ENCODE results near the gene ELANE.
"Not testable (repeated sequence)": the region's sequence is repeated elsewhere in the genome, so short reads cannot be mapped to it uniquely, and the experiment has no call there.

Gene ELANE

DNA sequence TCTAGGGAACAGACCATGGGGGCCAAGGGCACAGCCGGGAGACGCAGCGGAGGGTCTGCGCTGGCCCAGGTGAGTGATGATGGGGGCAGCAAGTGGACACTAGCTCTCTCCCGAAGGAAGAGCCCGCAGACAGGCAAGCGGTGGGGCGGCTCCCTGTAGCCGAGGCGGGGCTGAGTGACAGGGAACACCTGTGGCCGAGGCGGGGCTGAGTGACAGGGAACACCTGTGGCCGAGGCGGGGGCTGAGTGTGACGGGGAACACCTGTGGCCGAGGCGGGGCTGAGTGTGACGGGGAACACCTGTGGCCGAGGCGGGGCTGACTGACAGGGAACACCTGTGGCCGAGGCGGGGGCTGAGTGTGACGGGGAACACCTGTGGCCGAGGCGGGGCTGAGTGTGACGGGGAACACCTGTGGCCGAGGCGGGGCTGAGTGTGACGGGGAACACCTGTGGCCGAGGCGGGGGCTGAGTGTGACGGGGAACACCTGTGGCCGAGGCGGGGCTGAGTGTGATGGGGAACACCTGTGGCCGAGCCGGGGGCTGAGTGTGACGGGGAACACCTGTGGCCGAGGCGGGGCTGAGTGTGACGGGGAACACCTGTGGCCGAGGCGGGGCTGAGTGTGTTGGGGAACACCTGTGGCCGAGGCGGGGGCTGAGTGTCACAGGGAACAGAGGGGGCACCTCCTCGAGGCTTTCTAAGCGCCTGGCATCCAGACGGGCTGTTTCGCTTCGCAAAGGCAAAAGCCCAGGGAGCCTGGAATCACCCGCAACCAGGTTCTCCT, 39.5 kb downstream of the ELANE start:
- DNase-seq (ENCODE audit: insufficient read length, low spot score); FAIRE-seq: not testable (repeated sequence)

DNA sequence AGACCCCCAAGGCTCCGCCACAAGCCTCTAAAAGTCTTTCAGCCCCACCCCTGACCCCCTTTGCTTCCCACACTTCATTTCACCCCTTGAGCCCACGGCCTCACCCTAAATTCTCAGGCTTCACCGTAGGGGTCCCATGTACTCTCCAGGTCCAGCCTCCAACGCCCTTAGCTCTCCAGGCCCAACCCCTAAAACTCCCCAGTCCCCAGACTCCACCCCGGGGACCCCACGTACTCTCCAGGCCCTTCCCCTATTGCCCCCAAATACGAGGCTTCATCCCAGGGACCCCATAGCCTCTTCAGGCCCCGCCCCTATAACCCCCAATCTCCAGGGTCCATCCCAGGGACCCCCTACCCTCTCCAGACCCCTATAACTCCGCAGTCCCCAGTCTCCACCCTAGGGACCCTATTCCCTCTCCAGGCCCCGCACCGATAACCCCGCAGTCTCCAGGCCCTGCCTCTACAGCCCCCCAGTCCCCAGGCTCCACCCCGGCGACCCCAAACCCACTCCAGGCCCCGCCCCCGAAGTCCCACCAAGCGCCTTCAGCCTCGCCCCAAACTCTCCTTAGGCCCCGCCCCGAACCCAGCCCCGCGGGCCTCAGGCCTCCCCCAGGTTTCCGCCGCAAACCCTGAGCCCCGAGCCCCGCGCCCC, 40.3 kb downstream of the ELANE start:
- FAIRE-seq (no peak), DNase-seq (ENCODE audit: insufficient read length, low spot score) (no peak)

DNA sequence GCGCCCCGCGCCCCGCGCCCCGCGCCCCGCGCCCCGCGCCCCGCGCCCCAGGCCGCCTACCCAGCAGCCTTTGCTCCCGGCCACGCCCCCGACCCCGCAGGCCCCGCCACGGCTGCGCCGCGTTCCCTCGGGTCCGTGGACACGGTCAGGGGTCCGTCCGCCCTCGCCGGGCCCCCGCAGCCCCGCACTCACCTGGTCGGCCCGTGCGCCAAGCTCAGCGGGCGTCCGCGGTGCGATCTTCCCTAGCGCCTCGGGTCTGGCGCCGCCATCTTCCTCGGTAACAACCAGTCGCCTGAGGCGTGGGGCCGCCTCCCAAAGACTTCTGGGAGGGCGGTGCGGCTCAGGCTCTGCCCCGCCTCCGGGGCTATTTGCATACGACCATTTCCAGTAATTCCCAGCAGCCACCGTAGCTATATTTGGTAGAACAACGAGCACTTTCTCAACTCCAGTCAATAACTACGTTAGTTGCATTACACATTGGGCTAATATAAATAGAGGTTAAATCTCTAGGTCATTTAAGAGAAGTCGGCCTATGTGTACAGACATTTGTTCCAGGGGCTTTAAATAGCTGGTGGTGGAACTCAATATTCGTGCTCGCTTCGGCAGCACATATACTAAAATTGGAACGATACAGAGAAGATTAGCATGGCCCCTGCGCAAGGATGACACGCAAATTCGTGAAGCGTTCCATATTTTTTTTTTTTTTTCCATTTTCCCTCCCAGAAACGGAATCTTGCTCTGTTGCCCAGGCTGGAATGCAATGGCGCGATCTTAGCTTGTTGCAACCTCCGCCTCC, 41.0 kb downstream of the ELANE start, which contains the start of the genes MED16 and RNU6-9:
Gene MED16 (minus strand): TSS at position 294 of the 796 bp plus-strand sequence. CDS start 2,056 bp downstream, outside the sequence.
Gene RNU6-9 (plus strand): TSS at position 591 of the 796 bp plus-strand sequence.
- FAIRE-seq (no peak), DNase-seq (ENCODE audit: insufficient read length, low spot score) (peak; percentile 90)

DNA sequence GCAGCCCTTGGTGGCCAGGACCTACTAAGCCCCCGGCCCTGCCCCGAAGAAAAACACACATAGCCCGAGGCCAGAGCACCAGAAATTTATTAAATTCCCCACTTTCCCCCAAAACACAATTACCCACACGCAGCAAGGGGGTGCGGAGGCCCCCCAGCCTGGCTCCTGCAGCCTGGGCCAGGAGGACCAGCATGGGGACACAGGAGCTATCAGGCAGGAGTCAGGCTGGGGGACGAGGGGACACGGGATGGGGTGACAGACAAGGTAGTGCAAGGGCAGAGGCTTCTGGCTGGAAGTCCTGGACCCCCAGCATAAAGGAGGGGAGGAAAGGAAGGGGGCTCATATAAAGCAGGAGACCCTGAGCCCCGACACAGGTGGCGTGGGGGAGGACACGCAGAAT, 44.3 kb downstream of the ELANE start:
- DNase-seq (ENCODE audit: insufficient read length, low spot score) (no peak), FAIRE-seq (no peak)

DNA sequence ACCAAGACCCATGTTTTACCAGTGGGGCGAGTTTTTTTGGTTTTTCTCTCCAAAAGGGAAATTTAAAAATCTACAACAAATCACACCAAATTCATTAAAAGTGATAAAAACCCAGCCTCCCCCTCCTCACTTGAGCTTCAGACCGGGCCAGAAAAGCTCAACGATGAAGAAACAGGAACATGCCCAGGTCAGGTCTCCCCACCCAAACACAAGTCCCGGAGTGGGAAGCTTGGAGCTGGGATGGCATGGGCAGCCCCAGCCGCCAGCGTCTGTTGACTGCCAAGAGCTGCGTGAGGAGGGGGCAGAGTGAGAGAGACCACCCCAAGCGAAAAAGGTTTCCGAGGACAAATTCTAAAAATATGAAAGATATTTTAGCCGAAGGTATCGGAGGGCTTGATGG, 44.9 kb downstream of the ELANE start:
- no peak for FAIRE-seq
- DNase-seq (ENCODE audit: insufficient read length, low spot score): no peak

DNA sequence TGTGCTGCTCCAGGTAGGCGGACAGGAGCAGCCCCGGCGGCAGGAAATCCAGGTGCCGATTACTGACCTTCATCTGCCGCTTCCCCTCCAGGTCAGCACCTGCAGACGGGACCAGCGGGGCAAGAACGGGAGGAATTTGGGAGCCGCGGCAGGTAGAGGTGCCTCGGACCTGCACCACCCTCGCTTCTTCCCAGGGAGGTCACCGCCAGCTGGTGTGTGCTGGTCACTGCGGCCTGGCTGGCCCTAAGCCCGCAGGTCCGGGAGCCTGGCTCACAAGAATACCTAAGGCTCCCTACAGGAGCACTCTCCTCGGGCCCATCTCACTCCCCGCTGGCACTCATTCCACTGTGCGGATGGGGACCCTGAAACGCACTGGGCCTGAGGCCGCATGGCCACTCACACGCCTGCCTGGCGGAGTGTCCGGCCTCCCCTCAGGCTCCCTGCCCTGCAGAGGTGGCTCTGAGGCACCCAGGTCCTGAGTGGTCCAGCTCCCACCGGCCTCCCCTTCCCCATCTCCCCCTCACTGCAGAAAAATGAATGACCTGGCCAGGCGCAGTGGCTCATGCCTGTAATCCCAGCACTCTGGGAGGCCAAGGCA, 45.4 kb downstream of the ELANE start:
- FAIRE-seq: no peak

DNA sequence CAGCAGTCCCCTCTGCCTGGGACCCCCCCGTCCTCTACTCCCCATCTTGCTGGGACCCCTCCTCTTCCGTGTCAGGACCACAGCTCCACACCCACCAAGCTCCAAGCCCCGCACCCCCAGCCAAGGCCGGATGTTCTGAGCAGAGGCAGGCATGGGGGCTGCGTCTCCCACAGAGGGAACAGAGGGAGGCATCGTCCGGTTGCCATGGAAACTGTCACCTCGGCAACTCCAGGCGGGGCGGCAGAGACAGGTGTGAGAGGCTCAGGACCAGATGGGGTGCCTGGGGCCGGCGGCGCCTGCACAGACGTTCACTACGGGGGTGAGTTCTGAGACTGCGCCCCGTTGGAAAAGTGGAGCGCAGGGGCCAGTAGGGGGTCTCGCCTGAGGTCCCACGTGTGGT, 46.6 kb downstream of the ELANE start:
- DNase-seq (ENCODE audit: insufficient read length, low spot score): no peak

More for the DNA sequence above, 45.4 kb downstream of the ELANE start:
- no peak for DNase-seq (ENCODE audit: insufficient read length, low spot score)

DNA sequence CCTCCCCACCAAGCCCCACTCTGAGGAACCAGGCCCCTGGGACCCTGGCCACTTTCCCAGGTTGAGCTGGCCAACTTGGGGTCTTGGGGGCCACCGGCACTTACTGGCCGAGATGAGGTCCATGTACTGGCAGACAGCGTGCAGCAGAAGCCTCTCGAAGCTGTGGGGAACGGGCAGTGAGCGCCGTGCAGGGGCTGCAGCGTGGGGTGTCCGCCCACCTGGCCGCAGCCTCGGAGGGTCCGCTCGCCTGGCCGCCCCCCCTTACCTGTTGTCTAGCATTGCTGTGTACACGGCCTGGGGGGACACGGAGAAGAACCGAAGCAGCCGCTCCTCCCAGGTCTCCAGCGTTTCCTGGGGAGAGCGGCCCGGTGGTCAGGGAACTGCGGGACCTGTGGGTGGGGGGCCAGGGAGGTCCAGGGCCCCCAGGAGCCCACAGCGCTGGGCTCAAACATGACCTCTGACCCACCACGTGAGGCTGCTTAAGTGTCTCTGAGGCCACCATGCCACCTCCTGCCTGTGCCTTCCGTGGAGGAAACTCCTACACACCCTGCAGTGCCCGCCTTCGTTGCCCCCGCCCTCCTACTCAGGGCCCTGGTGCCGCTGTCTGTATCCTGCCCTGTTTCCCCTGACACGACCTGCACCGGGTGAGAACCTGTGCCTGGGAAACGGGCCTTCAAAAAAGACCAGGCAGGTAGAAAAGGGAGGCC, 47.4 kb downstream of the ELANE start:
- no peak for FAIRE-seq

More for the DNA sequence above, 46.6 kb downstream of the ELANE start:
- FAIRE-seq: no peak

DNA sequence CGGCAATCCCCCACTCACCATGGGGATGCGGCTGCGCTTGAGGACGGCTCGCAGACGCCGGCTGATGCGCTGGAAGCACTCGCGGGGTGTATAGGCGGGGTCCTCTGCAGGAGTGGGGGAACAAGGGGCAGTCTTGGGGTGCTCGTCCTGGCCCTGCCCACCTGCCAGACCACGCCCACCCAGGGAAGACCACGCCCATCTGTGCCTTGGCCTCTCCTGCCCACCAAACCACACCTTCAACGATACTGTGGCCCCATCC, 47.9 kb downstream of the ELANE start:
- FAIRE-seq: no peak
- DNase-seq (ENCODE audit: insufficient read length, low spot score): no peak

More for the DNA sequence above, 47.4 kb downstream of the ELANE start:
- no peak for DNase-seq (ENCODE audit: insufficient read length, low spot score)

DNA sequence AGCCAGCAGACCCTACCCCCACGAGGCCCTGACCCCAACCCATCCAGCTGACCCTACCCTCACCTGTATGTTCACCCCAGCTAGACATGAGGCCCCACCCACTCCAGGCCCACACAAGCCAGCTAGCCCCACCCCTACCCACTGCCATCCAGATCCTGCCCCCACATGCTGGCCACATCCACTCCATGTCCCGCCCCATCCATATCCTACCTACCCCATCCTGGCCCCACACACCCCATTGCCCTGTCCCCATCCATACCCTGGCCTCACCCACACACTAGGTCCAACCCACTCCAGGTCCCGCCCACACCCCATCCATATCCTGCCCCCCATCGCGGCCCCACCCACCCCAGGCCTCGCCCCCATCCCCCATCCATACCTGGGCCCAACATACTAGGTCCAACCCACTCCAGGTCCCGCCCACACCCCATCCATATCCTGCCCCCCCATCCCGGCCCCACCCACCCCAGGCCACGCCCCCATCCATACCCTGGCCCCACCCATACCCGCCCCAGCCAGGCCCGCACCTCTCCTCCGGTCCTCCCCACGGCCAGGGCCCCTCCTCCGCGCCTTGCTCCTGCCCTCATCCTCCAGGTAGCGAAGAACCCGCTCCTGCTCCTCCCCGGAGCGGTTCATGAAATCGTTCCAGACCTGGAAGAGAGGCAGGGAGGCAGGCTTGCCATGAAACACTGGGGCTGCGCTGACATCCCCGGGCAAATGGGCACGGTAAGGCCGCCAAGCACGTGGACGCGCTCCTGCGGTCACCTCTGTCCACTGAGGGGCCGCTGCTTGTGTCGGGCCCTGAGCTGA, 48.4 kb downstream of the ELANE start:
- peak; percentile 40 for FAIRE-seq
- no peak for DNase-seq (ENCODE audit: insufficient read length, low spot score)

DNA sequence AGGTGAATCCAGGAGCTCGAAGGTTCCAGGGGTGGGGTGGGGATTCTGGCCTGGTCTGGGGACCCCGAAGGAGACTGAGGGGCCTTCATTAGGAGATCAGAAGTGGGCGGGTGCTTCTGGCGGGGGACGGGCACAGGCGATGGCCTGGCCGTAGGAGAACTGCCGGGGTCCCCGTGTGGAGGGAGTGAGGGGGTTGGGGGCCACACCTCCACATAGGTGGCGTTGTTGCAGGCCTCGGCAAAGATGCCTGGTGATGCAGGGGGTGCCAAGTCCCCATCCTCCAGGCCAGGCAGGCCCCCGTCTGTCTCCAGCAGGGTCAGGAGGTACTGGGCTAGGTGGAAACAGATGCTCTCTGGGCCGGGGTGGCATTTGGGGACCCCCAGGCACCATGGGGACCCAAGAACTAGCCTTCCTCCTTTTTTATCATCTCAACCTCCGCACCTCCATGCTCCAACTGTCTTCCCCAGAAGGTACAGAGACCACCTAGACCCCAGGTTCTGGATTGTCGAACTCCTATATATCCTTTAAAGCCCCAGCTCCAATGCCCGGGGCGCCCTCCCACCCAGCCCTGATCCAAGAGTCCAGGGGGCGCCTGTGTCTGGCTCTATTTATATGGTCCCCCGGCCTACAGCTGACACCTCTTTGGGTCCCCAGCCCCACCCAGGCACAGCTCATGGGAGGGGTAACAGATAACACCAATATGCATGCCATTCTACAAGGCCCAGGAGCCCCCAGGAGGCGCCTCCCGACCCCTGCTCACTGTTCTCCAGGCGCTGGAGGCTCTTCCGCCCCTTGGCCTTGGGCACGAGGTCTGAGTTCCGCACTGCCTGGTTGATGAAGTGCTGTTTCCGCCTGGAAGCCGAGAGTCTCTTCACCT, 49.4 kb downstream of the ELANE start:
- FAIRE-seq: no peak

DNA sequence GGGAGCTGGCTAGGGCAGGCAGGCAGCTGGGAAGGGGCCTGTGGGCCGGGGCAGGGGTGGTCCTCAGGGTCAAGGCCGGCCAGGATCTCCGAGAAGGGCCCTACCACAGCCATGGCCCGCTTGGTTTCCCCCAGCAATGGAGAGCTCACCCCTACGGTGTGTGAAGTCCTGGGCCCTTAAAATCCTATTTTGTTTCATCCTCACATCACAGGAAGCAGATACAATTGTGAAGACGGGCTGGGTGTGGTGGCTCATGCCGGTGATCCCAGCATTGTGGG, 49.9 kb downstream of the ELANE start:
- DNase-seq (ENCODE audit: insufficient read length, low spot score) (no peak), FAIRE-seq (no peak)

More for the DNA sequence above, 49.4 kb downstream of the ELANE start:
- no peak for DNase-seq (ENCODE audit: insufficient read length, low spot score)

DNA sequence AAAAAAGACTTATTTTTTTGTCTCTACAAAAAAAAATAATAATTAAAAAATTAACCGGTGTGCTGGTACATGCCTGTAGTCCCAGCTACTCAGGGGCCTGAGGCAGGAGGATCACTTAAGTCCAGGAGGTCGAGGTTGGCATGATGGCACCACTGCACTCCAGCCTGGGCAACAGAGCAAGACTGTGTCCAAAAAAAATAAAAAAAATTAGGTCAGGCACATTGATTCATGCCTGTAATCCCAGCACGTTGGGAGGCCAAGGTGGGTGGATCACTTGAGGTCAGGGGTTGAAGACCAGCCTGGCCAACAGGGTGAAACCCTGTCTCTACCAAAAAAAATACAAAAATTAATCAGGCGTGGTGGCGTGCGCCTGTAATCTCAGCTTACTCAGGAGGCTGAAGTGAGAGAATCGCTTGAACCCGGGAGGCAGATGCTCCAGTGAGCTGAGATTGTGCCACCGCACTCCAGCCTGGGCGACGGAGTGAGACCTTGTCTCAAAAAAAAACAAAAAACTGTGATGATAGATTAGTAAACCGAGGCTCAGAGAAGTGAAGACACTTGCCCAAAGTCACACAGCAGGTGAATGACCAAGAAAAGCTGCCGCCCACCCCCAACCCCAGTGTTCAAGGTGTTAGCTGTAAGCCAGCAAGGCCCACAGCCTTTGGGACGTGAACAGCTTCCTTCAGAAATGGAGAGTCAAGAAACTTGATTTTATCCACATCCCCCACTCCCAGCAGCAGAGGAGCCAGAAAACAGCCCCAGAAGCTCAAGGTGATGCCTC, 50.5 kb downstream of the ELANE start:
- DNase-seq (ENCODE audit: insufficient read length, low spot score) (no peak), FAIRE-seq (no peak)

DNA sequence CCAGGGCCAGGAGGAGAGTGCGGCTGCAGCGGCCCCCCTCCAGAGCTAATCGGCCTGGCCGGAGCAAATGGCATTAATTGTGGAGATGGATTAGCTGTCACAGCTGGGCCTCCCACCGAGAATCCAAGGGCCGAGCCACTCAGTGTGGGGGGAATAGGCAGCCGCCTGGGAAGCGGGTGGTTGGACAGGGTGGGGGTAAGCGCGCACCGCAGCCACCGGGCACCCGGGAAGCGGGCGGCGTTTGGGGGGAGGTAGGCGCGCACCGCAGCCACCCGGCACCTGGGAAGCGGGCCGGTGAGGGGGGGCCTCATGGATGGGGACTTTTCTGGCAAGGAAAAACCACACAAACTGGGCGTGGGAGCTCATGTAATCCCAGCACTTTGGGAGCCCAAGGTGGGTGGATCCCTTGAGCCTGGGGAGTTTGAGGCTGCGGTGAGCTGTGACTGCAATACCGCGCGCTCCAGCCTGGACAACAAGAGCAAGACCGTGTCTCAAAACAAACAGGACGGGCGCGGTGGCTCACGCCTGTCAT, 51.2 kb downstream of the ELANE start:
- no peak for FAIRE-seq
- DNase-seq (ENCODE audit: insufficient read length, low spot score): no peak

DNA sequence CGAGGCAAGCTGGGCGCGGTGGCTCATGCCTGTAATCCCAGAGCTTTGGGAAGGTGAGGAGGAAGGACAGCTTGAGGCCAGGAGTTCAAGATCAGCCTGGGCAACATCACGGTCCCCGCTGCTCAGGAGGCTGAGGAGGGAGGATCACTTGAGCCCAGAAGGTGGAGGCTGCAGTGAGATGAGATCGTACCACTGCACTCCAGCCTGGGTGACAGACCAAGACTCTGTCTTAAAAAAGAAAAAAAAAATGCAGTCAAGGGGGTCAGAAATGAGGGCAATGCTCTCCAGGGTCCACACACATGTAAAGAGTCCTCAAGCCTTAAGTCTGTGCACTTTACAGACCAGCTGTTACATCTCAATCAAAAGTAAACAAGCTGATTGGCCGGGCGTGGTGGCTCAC, 52.4 kb downstream of the ELANE start:
- FAIRE-seq (no peak), DNase-seq (ENCODE audit: insufficient read length, low spot score) (no peak)
